IPS-NIHi11 (cell line): ENCODE results near the gene AR.
"Not testable (repeated sequence)": the region's sequence is repeated elsewhere in the genome, so short reads cannot be mapped to it uniquely, and the experiment has no call there.

ENCODE experiments used
- DNase-seq: peaks from one replicate; pipeline ENCODE4 v3.0.0; 2012; ENCODE audit warnings: mixed read lengths, low spot score

The AR gene

DNA sequence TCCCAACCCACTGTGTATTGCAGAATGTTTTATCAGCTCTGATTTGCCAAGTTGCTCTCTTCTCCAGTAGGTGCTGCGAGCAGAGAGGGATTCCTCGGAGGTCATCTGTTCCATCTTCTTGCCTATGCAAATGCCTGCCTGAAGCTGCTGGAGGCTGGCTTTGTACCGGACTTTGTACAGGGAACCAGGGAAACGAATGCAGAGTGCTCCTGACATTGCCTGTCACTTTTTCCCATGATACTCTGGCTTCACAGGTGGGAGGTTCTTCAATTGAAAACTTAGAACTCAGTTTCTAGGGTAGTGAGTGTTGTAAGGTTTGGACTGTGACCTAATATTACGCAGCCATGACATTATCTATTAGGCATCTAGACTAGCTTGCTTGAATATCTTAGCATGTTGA, 24.9 kb downstream of the AR start:
- no peak for DNase-seq

DNA sequence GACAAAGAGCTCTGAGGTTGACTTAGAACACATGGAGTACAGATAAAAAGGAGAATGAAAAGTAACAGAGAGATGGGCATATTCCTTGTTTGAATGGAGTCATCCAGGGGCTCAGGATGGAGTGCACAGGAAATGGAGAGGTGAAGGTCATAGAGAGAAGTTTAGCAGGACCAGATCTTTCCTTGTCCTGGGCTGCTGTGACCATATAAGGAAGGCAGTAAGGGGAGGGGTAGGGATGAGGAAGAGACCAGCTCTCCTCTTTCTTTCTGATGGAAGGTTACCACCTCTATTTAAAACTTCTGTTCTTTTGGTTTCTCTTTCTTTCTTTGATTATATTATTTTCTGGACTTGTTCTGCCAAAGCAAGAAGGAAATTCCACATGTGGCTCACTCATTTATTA, 27.0 kb downstream of the AR start:
- peak; percentile 15 for DNase-seq

DNA sequence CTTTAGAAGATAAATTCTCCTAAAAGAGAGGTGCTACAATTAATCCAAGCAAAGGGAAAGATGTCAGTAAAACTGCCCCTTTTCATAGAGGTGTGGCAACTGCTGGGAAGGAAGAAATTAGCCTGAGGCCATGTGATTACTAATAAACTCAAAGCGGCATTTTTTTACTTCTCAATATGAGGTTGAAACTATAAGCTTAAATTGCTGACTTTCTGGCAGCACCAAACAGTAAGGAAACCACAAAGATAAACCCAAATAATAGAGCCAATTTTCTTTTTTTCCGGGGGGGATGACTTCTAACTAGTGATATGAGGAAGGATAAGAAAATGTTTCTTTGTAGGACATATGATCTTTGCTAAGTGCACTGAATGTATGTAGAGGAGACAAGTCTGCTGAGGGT, 30.9 kb downstream of the AR start:
- DNase-seq: no peak

DNA sequence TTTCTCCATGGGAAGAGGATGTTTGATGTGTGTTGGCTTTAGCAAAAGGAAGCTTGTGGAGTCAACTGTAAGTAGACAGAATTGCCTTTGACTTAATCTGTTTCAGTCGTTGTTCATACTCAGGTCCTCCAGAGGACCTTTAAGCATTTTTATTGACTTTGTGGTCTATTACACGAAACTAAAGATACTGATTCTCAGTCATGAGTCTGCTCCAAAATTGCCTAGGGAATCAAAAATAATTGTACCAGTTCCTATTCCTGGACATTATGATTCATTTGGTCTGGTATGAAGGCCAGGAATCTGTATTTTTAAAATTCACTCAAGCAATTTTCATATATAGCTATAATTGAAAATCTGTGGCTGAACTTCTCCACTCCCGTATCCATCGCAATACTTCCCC, 38.6 kb downstream of the AR start:
- no peak for DNase-seq

DNA sequence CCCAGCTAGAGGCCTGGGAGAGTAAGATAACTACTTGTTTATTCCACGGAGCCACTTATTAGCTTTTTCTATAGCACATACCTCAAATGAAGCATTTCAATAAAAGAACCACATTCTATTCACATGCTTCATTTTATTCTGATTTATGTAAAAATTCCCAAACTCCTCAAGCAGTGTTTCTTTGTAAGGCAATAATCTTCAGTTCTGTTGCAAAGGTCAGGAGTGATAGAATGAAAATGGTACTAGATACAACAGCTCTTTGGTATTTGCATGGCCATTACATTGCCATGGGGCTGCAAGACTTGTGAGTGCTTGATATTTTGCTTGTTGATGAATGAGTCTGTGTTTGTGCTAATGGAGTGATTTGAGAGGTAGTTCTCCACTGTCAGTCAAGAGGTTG, 39.4 kb downstream of the AR start:
- no peak for DNase-seq

- DNase-seq: no peak
Observed at GRCh38 chrX:67585401-67585800, 41.6 kb downstream of the AR start.

DNA sequence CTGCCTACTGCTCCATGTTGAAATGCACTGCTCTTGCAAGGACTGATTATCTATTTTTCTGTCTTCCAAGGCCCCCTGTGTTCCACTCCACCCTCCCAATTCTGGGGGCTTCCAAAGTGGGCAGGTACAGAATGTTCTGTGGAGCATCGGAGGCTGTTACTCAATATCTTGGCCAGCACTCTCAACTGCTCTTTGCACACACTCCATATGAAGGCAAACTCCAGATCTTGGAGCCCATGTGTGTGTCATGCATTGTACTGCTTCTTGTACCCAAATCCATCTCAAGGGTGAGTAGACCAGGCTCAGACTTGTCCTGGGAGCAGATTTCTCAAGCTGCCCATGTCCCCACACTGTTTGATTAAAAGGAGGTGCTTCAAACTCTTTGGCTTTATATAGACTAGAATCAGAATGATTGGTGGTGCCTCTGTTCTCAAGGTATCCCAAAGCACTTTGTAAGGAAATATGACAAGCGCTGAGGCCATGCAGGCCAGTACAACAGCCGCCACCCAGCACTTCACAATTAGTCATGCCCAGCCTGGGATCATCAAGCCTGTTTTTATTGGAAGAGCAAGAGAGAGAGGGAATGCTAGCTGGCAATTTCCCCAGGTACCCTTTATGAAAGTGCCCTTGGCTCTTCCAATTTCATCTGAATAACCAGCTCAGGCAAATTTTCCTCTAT, 44.3 kb downstream of the AR start:
- no peak for DNase-seq

GRCh38 chrX:67596839-67597790, 53.3 kb downstream of the AR start:
- no peak for DNase-seq

DNA sequence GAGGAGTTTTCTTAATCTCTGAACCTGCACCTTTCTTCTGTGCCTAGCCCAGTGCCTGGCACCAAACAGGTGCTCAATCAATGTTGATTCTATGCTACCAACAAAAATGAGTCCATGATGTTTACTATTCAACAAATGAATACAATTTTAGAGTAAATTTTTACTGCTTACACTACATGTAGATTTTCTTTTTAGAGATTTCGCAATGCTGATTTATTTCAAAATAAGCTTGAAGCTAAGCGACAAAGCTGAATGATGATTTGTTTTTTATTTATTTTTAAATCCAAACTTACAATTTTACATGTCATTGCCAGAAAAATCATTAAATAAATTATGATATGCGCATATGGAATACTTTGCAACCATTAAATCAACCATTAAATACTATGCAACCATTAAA, 55.7 kb downstream of the AR start:
- DNase-seq: no peak

- no peak for DNase-seq
Observed at GRCh38 chrX:67601771-67602170, 58.0 kb downstream of the AR start.

GRCh38 chrX:67604979-67605703, 61.3 kb downstream of the AR start:
- no peak for DNase-seq

DNA sequence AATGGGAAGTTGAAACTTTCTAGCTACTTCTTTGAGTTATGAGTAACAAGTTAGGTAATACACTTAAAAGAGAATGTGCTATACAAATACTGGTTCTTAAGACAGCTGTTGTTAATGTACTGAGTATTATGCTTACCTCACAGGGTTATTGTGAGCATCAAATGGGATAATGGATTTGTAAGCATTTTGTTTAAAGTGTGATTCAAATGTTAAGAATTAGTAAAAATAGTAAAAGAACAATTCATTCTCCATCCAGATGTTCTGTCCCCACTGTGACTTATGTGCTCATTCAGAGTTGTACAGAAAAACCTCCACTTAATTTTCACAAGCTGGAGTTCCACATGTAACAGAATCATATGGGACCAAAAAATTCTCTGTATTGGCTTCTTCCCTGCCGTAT, 63.6 kb downstream of the AR start:
- DNase-seq: no peak

DNA sequence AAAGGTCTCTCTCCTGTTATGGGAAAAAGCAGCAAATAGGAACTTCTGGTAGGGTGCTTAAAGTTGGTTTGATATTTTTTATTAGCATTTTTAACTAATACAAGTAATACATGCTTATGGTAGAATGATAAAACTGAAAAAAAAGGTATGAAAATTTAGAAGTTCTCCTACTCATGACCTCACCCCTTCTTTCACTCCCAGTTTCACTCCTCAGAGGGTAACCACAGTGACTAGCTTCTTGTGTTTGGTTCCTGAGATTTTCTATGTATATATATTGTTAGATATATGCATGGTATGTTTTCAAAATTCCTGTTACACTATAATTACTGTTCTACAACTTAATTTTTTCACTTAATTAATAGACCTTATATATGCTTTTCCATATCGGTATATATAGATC, 66.5 kb downstream of the AR start:
- DNase-seq: no peak

GRCh38 chrX:67612231-67612630, 68.4 kb downstream of the AR start:
- DNase-seq: no peak

DNA sequence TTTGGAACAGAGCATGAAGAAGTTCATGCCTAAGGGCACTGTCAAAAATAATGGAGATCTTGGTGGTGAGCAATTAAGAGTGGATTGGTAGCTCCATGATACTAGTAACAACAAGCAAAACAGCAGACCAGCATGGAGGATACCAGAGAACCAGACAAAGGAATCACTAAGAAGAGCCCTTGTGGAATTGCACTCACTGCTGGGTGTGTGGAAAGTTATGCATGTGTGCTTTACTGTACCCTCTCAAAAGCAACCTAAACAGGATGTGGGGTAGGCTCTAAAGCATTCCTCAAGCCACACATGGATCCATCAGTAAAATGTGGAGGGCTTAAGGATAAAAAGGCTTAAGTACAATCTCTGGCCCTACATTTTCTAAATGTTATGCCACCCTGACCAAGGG, 69.5 kb downstream of the AR start:
- no peak for DNase-seq

GRCh38 chrX:67613996-67614395, 70.2 kb downstream of the AR start:
- no peak for DNase-seq

DNA sequence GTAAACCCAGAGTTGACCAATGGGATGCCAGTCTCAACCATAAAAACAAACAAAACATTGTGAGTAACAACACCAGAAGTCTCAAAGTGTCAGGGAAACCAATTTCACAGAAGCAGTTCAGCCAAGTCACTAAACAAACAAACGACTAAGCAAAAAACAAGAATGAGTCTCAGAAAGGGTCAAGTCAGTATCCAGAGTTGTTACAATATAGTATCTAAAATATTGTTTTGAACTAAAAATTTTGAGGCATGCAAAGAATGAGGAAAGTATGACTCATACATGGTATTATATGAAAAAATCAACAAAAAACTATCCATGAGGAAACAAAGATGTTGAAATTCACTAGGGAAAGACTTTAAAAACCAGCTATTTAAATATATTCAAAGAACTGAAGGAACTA, 70.6 kb downstream of the AR start:
- no peak for DNase-seq

GRCh38 chrX:67619253-67619652, 75.4 kb downstream of the AR start:
- DNase-seq: no peak

DNA sequence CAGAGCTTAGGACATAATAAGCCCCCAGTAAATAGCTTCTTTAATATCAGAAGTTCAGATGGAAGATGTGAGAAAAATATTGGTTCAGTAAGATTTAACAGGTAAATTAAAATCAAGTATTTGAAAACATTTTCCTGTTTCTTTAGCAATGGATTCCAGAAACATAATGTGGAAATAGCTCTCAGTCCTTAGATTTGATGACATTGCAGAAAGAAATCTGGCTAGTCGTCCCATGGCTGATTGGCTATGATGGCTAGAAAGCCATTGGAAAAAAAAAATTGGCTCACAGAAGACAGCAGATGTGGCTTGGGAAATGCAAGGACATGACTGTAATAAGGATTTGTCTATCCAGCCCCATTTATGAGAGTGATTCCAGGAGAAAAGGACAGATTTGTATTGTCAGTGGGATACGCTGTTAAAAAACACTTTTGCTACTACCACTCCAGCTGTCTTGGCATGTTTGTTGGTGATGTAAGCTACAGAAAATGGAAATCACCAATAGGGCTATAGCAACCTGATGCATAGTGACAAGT, 78.3 kb downstream of the AR start:
- no peak for DNase-seq

DNA sequence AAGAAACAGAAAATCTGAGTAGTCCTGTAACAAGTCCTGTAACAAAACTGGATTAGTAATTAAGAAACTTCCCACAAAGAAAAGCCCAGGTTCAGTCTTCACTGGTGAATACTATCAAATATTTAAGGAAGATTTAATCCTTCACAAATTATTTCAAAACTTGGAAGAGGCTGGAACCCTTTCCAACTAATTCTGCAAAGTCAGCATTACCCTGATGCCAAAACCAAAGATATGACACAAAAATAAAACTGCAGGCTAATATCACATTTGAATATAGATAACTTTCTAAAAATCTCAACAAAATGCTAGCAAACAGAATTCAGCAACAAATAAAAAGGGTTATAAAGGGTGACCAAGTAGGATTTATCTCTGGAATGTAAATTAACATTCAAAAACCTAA, 80.5 kb downstream of the AR start:
- no peak for DNase-seq

DNA sequence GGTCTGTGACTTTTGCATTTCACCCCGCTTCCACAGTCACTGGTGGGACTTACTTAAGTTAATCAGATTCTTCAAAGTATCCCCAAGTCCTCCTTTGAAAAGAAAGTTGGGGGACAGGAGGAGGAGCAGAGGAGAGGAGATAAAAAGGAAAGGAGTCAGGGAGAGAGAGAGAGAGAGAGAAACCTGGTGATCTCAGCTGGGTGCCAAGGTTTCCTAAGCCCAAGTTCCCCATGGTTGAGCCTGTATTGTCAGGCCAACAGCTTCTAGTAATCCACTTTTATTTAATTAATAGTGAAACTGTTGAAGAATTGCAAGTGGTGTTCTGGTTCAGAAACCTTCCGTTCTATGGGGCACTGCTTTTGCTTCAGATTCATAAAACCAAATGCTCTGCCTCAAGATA, 91.6 kb downstream of the AR start:
- DNase-seq: no peak

DNA sequence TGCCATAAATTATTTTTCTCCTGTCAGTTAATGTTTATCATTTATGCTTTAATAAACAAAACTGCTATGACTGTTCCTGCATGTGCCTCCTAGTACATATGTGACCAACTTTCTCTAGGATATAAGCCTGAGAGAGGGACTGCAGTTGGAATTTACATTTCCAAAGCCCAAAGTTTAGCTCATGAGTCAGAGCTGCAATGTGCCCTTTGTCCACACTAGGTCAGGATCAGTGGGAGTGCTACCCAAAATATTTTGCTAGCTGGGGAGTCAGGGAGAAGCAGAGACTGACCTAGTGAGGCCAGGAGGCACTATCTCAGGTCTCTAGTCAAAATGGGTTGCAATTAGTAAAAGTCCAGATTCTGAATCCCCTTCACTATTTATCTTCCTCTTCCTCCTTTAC, 92.7 kb downstream of the AR start:
- DNase-seq: peak; percentile 22

GRCh38 chrX:67637293-67637692, 93.5 kb downstream of the AR start:
- not testable (repeated sequence) for DNase-seq
